Measurements from ENCODE around the gene POLA1. TPM values are rescaled to one million over a fixed set of nuclear protein-coding genes. Genes with fewer than 3 reads are reported as not detected.

Gene POLA1
- polyA plus RNA-seq, 1 experiment = 2.2 TPM

DNA sequence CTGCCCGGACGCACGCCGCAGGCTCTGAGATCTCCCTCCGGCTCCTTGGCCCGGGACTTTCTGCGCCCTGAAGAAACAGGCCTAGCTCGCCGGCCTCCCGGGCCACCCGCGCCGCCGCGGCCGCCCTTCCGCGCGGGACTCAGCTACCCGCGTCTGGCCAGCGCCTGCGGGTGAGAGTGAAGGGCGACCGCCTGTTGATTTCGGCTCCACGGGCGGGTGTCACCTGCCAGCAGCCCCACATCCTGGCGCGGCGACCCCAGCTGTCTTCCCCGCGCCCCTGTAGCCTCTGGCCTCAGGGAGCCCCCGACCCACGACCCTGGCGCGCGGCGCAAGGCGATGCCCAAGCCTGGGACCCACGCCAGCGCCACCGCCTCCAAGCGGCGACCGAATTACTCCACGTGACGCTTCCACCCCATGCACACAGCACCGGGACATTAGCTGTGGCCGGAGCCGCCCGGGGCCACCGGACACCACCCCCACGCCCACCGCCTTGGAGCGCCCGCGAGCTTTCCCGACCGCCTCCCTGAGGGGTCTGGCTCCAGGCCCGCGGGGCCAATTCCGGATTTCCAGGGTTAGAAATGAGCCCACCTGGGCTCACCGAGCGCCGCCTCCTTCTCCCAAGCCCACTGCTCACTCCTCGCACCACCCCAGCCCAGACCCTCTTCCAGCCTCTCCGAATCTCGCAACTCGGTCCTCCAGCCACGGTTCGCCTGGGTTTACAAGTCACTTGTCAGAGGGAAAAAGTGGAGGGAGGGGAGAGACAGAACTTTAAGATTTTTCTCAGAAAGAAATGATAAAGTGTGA, 311.9 kb downstream of the POLA1 start:
- H3K27me3 ChIP-seq (ENCODE audit: control insufficient read depth, insufficient read depth, low read length) = peaks cover 69% of the 10 kb centered on the region
- DNase-seq (ENCODE audit: low read depth, low spot score) = no peak
- CTCF ChIA-PET = no interaction called here
- TF ChIP-seq CTCF (IDR thresholded peaks at IDR 0.05; ENCODE audit: low read depth, low read length) = no peak
- H3K27ac ChIP-seq (ENCODE audit: low read depth, low read length) = no peak overlapping the region
- peak overlapping the region; percentile 7; the same call in 1 of the 2 replicates for H3K4me3 ChIP-seq (ENCODE audit: low read depth, low read length)
- POLR2A ChIA-PET = no interaction called here
- H3K9me3 ChIP-seq (ENCODE audit: control insufficient read depth, insufficient read depth, low read length) = no peaks in the 10 kb centered on the region; the same call in 1 of the 2 replicates

- Histone ChIP-seq H3K27me3 (ENCODE audit: control insufficient read depth, insufficient read depth, low read length) (peaks cover 80% of the 10 kb centered on the region), H3K4me3 (ENCODE audit: low read depth, low read length) (no peak overlapping the region), H3K27ac (ENCODE audit: low read depth, low read length) (no peak overlapping the region), H3K9me3 (ENCODE audit: control insufficient read depth, insufficient read depth, low read length) (no peaks in the 10 kb centered on the region; the same call in 1 of the 2 replicates)
- ChIA-PET CTCF (interaction anchor here (0.6 kb wide), 1 partner anchor 168 kb away, joined by 3 read pairs; no protein-coding TSS in a partner anchor), POLR2A (no interaction called here)
- DNase-seq (ENCODE audit: low read depth, low spot score) = no peak
- TF ChIP-seq CTCF (IDR thresholded peaks at IDR 0.05; ENCODE audit: low read depth, low read length) = no peak
Observed at GRCh38 chrX:25006586-25007058, 312.9 kb downstream of the POLA1 start.

- Histone ChIP-seq H3K27me3 (ENCODE audit: control insufficient read depth, insufficient read depth, low read length) (peaks cover 81% of the 10 kb centered on the region), H3K9me3 (ENCODE audit: control insufficient read depth, insufficient read depth, low read length) (no peaks in the 10 kb centered on the region; the same call in 1 of the 2 replicates), H3K27ac (ENCODE audit: low read depth, low read length) (no peak overlapping the region), H3K4me3 (ENCODE audit: low read depth, low read length) (no peak overlapping the region)
- CTCF ChIA-PET = no interaction called here
- no peak for DNase-seq (ENCODE audit: low read depth, low spot score)
- TF ChIP-seq CTCF (IDR thresholded peaks at IDR 0.05; ENCODE audit: low read depth, low read length) = no peak
- POLR2A ChIA-PET = no interaction called here
Observed at GRCh38 chrX:25007059-25008053, 313.6 kb downstream of the POLA1 start.

DNA sequence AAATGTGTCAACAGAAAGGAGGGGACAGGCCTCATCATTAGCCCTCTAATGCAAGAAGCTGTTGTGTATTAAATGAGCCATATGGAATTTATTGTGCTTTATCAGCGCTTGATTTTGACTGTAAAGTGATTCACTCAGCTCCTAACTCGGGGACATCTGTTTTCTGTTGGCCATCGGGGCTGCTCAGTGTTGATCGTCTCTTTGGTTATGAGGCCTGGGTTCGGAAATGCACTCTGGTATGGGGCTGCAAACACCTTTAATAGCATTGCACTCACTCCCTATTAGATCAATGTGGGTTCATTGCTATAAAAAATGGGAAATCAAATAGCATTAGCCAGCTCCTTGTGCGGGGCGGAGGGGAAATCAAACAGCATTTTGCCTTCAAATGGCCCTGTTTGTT, 315.7 kb downstream of the POLA1 start:
- H3K4me3 ChIP-seq (ENCODE audit: low read depth, low read length) = no peak overlapping the region
- no peak for DNase-seq (ENCODE audit: low read depth, low spot score)
- CTCF ChIA-PET = no interaction called here
- H3K27ac ChIP-seq (ENCODE audit: low read depth, low read length) = no peak overlapping the region
- POLR2A ChIA-PET = no interaction called here
- no peaks in the 10 kb centered on the region for H3K9me3 ChIP-seq (ENCODE audit: control insufficient read depth, insufficient read depth, low read length)
- TF ChIP-seq CTCF (IDR thresholded peaks at IDR 0.05; ENCODE audit: low read depth, low read length) = no peak
- peaks cover 74% of the 10 kb centered on the region for H3K27me3 ChIP-seq (ENCODE audit: control insufficient read depth, insufficient read depth, low read length)

Measured in AG04450 (cell line).